NCI-H1092 (cell line): ENCODE data around the gene TBXAS1.

ENCODE experiments used
- DNase-seq: peaks from one replicate; lab custom pipeline; 2025; lab: John Stamatoyannopoulos, UW

TBXAS1 gene

GRCh38 chr7:139982927-139983920 lies 154.2 kb downstream of the TBXAS1 start:
- DNase-seq, result no peak

DNA sequence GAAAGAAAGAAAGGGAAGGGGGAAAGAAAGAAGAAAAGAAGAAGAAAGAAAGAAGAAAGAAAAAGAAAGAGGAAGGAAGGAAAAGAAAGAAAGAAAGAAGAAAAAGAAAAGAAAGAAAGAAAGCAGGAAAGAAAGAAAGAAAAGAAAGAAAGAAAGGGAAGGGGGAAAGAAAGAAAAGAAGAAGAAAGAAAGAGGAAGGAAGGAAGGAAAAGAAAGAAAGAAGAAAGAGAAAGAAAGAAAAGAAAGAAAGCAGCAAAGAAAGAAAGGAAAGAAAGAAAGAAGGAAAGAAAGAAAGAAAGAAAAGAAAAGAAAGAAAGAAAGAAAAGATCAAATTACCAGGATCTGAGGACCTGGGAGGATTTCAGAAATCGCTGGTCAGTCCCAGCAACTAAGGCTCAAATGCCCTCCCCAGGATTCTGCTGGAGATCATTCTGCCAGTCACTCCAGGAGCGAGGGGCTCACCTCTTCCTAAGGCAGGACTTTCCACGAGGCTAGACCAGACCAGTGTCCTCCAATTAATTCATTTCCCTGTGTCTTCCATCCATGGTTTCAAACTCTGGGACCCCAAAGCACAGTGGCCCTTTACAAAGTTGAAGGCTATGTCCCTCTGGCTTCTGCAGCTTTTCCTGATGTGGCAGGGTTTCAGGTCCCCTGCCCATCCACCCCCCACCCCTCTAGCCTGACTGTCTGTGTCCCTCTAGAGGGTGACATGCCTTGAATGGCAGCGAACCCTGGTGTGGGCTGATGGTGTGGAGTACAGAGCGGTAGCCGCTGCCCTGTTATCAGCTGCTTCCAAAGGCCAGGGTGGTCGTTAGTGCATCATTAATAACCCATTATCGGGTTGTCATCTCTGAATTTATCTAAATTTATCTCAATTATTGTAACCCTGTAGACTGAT lies 155.8 kb downstream of the TBXAS1 start:
- DNase-seq, result no peak

DNA sequence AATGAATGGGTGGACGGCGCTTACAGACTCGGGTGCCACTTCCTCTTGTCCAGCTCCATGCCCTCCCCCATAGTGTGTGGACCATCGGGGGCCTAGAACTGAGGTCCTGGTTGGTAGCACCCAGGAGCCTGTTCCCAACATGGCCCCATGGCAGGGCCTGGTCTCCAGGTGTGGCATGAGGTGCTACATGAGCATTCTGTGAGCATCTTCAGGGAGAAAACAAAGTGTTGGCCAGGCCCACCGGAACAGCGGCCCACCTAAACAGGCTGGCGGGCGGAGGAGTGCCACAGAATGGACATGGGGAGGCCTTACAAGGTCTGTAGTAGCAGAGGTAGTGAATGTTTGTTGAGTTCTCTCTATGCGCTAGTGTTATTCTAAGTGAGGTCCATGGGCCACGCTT lies 156.7 kb downstream of the TBXAS1 start:
- DNase-seq, result no peak

- DNase-seq, result no peak
These were observed 158.8 kb downstream of the TBXAS1 start for GRCh38 chr7:139987691-139988516.

DNA sequence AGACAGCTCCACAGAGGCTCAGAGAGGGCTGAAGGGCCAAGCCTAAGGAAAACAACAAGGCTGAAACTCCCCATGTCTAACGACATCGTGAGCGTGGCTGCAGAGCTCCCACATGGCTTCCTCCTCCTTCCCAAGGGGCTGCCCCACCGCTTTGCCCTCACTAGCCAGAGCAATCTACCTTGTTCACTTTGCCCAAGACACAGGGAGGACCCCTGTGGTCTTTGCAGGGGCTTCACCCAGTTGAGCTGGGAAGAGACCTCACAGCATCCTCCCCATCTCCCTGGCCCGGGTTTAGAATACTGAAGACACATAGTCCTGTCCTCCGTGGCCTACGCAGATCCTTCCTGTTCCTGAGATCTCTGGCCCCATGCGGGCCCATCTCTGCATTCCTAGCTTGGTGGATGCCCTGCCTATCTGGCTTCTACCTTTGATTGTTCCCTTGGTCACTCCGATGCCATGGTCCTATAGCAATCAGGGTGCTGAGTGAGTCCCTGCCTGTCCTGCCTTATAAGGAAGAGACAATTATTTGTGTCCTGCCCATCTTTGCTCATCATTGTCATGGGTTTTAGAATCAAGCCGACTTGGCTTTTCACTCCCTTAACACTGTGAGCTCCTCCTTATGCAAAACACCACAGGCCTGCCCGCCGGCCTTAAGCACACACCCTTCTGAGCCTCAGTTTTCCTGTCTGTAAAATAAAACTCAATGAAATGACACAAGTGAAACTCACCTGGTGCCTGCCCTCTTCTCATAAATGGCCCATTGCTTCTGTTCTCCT lies 160.5 kb downstream of the TBXAS1 start:
- no peak for DNase-seq

GRCh38 chr7:139990142-139990535 lies 161.1 kb downstream of the TBXAS1 start:
- no peak for DNase-seq

- no peak for DNase-seq
These were observed 161.7 kb downstream of the TBXAS1 start for GRCh38 chr7:139990571-139991268.

GRCh38 chr7:139991269-139991666 lies 162.2 kb downstream of the TBXAS1 start:
- DNase-seq, result no peak

DNA sequence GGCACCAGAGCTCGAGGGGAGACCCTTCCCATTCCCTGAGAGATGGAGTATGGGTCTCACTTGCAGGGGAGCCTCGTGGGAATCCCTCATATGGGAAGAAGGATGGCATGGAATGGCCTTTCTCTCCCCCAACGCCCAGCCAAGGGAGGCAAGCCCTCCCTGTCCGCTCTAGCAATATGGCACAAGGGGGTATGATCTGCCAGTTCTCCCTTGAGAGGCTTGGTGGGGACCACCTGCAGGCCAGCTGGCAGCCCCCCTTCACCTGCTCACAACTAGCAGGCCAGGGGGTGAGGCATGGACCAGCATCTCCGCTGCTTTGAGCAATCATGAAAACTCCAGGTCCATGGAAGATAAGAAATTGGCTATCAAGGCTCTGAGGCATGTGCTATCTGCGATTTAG lies 162.8 kb downstream of the TBXAS1 start:
- no peak for DNase-seq

- no peak for DNase-seq
These were observed 163.4 kb downstream of the TBXAS1 start for GRCh38 chr7:139992353-139993044.

DNA sequence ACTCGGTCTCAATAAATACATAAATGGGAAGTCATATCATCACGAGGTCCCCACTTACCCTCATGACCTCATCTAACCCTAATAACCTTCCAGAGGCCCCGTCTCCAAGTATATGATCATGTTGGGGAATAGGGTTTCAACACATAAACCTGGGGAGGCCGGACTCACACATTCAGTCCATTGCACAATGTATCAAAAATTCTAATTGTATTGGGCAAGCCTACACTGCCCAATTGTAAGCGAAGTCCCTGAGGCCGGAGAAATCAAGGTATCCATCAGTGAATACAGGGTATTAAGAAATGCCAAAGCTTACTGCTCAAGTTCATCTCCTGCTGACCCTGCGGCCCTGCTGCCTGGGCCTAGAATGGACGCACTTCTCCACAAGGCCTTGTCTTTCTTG lies 164.1 kb downstream of the TBXAS1 start:
- no peak for DNase-seq

GRCh38 chr7:139993592-139993991 lies 164.5 kb downstream of the TBXAS1 start:
- DNase-seq, result no peak

DNA sequence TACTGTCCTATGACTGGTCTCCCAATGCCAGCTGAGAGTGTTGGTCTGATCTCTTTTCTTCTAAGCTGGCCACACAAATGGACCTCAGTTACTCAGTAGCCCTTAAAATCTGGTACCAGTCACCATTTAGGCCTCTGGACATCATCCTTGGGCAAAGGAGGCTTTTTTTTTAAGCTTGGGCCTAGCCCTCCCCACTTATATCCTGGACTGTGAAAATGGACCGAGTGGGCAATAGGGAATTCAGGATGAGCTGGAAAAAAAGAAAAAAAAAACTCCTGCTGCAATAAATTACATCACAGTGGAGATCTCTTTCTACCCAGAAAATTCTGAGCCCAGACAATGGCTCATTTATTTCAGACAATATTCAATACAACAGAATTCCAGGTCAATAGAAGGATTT lies 165.3 kb downstream of the TBXAS1 start:
- DNase-seq, result no peak

DNA sequence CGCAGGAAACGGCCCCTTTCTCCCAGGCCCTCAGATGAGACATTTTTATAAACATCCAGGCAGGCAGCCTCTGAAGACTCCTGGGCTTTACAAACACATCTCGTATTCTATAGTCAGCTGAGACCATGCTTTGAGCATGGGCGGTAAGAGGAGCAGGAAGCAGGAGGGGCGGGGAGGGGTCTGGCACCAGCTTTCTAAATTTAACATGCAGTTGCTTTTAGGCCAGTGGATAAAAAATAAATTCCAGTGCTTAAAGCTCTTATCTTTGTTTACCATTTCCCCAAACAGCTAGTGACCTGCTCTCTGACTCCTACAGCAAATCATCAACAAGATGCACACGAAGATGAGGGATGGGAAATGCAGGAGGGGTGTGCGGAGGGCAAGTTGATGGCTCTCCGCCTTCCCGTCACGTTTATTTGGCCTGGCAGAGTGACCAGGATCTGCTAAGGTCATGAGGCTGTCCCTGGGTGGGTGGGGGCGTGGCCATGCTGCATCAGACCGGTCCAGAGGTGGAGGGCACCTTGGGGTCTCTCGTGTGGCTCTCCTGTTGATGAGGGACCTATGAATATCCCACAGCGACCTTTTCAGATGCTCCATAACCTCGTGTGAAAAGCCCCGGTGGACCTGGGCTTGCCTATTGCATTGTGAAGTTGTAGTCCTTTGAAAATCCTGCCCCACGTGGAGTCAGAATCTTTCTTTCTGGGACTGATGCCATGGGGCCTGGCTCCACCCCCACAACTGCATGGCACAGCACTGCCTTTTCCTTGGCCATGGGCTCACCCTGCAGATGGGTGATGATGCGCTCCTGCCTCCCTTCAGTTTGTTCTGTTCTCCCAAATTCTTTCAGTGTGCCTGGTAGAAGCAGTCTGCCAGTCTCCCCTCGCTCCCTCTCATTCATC lies 166.2 kb downstream of the TBXAS1 start:
- no peak for DNase-seq

DNA sequence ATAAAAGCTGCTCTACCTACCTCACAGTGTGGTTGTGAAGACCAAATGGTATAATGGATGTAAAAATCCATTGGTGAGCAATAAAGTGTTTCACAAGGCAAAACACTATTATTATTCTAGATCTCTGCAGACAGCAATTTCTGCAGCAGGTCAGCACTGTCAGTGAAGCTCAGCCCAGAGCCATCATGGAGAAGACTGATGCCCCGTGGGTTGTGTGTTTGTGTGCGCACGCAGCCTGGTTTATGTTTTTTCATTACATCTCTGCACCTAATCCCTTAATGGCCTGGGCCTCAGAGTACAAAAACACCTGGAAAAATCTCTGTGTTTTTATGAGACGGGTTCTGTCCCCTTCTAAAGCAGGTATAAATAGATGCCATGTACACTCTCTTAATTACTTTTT lies 169.5 kb downstream of the TBXAS1 start:
- no peak for DNase-seq

DNA sequence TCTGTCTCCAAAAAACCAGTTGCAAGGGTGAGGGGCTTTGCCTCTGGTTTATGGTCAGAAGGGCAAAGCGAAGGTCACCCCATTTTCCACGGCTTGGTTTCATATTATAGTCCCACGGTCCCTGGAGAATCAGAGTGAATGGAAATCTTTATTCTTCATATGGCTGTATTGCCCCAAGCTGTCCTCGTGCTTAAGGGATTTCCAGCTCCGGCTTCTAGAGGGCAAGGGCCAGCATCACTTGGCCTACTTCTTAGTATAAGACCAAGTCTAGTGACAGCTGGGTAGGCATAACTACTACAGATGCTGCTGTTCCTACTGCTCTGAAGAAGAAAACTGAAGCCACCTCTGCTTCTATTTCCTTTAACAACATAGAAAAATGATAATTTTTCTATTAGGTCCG lies 170.5 kb downstream of the TBXAS1 start:
- no peak for DNase-seq

GRCh38 chr7:140000666-140001268 lies 171.7 kb downstream of the TBXAS1 start:
- no peak for DNase-seq

- DNase-seq, result no peak
These were observed 174.9 kb downstream of the TBXAS1 start for GRCh38 chr7:140003913-140004382.
